GM19023 (cell line): ENCODE results near the gene KRTAP4-9.
"Not testable (repeated sequence)": the region's sequence is repeated elsewhere in the genome, so short reads cannot be mapped to it uniquely, and the experiment has no call there.

Experiments used
- ATAC-seq: cut with Tn5 transposase; IDR thresholded peaks from one replicate; pipeline ENCODE4 v1.9.1; 2021; ENCODE audit warnings: mild to moderate bottlenecking, moderate library complexity; ENCODE audit not compliant: unreplicated experiment

The KRTAP4-9 gene

DNA sequence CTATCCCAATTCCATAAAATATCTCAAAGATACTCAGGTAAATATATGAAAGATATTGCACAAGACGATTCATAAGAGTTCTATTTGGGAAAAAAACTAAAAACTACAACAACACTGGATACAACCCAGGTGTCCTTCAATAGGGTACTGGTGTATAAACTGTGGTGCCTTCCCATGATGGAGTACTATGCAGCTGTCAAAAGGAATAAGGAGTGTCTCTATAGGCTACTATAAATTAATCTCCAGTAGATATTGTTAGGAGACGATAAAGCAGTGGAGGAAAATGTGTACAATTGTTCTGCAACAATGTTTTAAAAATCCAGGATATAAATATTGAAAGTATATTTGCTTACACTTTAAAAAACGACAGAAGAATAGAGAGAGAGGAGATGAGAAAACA is 21.2 kb downstream of the KRTAP4-9 start:
- no peak for ATAC-seq

DNA sequence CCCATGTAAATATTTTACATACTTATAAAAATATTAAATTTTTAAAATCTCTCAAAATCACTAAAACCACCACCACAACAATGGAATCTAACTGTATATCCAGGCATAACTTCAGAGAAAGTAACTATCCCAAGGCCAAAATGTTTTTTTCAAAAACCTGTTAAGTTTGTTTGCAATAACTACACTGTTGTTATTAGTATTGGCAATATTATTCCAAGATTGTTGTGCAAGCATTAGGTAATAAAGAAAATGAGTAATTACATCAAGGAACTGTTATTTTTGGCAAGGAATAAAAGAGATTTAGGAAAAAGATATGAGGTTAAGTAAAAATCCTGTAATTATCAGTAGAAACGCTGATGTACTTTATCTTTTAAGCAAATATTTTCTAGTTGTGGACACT is 22.2 kb downstream of the KRTAP4-9 start:
- no peak for ATAC-seq

DNA sequence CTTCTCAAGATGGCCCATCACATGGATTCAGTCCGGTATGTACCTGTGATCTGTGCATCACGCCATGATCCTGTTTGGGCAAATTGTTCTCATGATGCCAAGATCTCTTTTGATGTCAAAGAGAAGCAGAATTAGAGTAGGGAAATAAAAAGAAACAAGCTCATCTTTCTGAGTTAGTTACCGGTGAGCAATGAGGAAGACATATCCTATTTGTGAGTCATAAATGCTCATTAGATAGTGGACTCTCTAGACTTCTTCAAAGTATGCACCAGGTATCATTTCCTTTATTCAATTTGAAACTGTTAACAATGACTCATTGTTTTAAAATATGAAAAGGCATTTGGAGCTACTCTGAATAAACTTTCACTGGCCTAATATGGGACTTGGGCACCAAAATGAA is 26.8 kb downstream of the KRTAP4-9 start:
- no peak for ATAC-seq

DNA sequence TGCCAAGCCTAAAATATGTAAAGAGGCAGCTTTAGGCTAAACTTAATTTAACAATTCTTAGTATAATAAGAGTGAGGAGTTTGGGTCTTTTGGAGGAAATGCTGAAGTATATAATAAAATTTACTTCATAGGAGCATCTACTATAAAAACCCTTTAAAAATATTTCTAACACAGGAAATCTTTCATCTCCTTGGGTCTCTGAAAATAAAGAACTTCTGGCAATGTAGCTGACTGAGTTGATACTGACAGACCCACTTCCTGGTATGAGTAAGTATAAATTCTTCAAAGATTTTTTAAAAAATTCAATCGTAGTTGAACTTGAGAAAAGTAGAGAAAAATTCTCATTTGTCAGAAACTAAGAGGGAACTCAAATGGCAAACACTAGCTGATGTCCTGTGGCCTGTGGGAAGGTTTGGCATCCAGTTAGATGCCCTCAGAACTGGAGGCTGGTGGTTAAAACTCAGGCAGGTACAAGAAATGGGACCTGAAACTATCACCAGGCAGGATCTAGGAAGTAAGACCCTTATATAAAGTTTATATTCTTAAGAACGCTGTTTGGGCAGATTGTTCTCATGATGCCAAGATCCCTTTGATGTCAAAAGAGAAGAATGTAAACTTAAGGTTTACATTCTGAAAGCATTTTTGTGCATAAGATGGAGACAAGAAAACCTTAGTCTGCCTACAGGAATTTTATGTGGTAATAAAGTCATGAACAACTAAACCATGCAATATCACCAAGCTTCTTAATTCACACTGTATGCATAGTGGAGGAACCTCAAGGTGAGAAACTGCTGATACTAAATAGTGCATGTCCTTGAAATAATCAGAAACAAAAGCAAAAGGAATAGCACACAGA is 28.9 kb downstream of the KRTAP4-9 start:
- ATAC-seq, result no peak

DNA sequence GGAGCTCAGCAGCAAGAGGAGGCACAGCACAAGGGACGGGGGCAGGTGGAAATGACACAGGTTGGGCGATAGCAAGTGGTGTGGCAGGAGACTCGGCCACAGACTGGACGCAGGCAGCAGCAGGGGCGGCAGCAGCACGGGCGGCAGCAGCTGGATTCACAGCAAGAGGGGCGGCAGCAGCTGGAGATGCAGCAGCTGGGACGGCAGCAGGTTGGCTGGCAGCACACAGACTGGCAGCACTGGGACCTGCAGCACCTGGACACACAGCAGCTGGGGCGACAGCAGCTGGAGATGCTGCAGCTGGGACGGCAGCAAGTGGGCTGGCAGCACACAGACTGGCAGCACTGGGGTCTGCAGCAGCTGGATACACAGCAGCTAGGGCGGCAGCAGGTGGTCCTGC is 34.7 kb downstream of the KRTAP4-9 start:
- not testable (repeated sequence) for ATAC-seq

DNA sequence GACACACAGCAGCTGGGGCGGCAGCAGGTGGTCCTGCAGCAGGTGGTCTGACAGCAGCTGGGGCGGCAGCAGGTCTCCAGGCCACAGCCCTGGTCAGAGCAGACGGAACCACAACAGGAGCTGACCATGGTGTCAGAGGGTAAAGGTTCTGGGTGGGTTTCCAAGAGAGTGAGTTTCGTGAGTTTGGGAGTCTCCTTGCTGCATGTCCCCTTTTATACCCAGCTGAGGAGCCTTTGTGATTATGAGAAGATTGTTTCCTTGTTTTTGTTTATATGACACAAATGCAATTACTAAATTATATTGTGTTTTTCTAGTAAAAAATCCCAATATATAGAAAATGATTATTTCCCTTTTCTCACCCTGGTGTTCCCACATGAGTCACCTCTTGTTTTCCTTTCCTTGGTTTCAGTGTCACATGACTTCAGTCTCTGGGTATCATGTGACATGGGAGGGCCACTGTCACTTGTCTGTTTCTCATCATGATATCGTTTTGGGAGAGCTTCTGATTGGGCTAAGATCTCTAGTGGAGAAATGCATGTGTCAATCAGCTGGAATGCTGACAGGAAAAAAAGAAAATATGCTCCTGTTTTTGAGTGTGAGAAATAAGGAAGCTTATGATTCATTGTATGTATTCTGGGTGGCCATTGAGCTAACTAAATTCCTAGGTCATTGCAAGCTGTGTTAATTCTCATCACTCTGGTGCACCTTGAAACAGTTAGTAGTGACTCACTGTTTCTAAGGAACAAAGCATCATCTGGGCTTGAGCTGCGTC is 35.4 kb downstream of the KRTAP4-9 start, which contains the start of gene KRTAP4-6:
Gene KRTAP4-6, minus strand, starts transcription at position 185 of the 772 bp plus-strand sequence. Its CDS starts 57 bp downstream, at position 128.
- ATAC-seq, result no peak

DNA sequence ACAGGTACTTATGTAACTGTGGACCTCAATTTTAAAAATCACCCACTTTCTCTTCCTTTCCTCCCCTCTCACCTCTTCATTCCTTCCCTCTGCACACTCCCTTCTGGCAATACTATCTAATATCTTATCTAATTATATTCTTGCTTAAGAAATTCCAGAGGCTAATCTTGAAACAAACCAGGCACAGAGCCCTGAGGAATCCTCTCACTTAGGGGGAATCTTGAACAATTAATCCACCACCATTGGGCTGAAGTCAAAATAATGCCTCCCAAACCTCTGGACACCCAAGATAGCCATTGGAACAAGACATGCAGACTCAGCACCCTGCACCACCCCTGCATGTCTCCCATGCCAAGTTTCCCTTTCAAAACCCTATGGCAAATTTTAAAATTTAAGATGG is 36.2 kb downstream of the KRTAP4-9 start:
- ATAC-seq, result no peak

DNA sequence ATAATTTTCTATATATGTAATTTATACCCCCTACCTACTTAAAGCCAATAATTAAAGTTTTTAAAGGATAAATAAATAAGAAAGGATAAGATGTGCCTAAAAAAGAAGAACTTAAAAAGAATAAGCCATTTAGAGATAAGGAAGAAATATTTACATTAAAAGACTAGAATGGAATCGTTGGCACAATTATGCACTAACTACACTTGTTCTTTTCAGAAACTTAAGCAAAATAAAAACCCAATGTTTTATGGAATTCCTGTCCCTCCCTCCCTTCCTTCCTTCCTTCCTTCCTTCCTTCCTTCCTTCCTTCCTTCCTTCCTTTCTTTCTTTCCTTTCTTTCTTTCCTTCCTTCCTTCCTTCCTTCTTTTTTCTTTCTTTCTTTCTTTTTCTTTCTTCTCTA is 39.7 kb downstream of the KRTAP4-9 start:
- no peak for ATAC-seq

DNA sequence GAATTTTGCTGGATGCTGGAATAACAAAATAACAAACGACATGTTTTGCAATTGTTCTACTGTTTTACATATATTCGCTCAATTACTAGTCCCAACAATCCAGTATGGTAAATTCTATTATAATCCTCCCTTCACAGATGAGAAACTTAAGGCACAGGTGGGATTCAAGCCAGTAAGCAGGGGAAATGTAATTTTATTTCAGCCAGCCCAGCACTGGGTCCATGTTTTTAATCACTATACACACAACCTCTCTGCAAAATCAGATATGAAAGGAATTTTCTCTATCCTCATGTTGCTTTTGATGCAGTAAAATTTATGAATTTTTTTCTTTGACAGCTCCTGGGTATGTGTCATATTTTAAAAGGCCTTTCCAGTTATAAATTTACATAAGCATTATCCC is 40.1 kb downstream of the KRTAP4-9 start:
- ATAC-seq, result no peak

DNA sequence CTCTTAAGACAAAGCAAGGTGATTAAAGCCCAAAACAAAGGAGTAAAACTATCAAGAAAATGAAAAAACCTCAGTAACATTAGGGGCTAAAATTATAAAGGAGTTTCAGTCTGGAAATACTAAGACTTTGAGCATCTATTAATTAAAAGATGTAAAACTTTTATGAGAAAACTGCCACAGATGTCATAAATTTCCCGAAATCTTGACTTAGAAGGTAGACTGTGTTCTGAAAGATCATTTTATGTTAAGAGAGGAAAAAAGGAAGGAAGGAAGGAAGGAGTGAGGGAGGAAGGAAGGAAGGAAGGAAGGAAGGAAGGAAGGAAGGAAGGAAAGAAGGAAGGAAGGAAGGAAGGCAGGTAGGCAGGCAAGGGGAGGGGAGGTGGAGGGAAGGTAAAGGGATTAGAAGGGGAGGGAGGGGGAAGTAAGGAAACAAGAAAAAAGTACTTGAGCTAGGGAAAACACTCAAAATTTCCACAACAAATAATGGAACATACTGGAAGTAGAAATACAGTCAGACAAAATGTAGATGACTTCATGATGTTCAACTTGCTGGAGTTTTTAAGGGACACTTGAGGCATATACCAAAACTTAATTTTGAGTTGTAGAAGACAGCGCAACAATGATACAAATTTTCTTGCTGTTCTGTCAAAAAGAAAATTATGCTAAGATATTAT is 42.5 kb downstream of the KRTAP4-9 start:
- no peak for ATAC-seq

DNA sequence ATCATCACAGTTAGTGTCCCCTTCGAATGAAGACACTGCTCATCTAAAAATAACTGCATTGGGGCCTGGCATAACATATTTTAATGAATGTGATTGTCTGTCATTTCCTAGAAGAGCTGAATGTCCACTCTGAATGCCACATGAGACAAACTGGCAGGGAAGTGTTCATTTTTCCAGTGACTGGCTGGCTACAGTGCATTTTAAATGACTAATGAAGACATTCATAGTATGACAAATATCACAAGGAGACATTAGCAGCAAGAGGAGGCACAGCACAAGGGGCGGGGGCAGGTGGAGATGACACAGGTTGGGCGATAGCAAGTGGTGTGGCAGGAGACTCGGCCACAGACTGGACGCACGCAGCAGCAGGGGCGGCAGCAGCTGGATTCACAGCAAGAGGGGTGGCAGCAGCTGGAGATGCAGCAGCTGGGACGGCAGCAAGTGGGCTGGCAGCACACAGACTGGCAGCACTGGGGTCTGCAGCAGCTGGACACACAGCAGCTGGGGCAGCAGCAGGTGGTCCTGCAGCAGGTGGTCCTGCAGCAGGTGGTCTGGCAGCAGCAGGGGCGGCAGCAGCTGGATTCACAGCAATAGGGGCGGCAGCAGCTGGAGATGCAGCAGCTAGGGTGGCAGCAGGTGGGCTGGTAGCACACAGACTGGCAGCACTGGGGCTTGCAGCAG is 43.9 kb downstream of the KRTAP4-9 start:
- not testable (repeated sequence) for ATAC-seq

DNA sequence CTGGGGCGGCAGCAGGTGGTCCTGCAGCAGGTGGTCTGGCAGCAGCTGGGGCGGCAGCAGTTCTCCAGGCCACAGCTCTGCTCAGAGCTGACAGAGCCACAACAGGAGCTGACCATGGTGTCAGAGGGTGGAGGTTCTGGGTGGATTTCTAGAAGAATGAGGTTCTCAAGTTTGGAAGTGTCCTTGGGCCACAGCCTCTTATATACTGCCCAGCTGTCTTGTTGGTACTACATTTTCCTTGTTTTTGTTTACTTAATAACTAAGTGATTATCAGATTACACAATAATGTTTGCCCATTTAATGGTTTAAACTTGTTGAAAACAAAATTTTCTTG is 44.4 kb downstream of the KRTAP4-9 start, which contains the start of gene KRTAP4-5:
Gene KRTAP4-5, minus strand, starts transcription at position 174 of the 334 bp plus-strand sequence. Its CDS starts 58 bp downstream, at position 116.
- no peak for ATAC-seq

DNA sequence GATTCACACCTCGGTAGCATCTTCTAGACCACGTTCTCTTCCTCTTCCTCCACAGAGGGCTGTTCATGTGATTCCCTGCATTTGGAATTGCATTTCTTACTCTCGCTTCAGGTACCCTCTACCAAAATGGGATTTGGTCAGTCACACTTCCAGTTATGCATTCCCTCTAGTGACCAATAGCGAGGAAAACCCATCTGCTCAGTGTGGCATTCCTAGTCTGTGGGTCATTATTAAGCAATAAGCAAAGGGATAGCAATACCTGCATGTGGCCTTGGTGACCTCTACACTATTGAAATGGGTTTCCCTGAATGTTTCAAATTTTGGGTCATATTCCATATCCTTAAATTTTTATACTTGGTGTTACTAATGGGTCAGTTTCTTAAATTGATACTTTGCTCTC is 44.8 kb downstream of the KRTAP4-9 start:
- ATAC-seq, result no peak

DNA sequence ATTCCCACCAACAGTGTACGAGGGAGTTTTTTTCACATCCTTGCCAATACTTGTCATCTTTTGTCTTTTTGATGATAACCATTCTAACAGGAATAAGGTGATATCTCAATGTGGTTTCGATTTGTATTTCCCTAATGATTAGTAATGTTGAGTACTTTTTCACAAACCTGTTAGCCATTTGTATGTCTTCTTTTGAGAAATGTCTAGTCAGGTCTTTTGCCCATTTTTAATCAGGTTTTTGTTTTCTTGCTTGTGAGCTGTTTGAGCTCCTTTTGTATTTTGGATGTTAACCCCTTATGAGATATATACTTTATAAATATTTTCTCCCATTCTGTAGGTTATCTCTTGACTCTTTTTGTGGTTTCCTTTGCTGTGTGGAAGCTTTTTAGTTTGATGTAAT is 46.3 kb downstream of the KRTAP4-9 start:
- ATAC-seq, result no peak

DNA sequence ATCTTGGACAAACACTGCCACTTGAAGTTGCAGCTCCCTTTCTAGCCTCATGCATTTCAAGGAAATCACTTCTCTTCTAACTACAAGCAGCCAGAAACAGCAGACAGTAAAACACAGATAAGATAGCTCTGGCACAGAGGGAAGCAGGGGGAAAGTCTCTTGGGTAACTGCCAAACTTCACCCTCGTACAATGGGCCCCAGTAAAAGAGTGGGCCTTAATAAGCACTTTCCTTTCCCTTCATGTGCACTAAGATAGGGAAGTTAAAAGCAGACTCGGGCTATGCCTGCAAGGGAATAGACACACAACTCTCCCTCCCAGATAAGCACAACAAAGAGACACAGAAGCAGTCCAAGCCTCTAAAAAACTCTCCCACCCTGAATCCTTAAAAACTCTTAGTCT is 48.7 kb downstream of the KRTAP4-9 start:
- no peak for ATAC-seq
